ENCODE data around the gene ZNF277.

GRCh38 chr7:112161253-112162141, 45.0 kb upstream of the ZNF277 start:
- TF ChIP-seq CTCF (IDR thresholded peaks at IDR 0.05) (no peak), POLR2A (IDR thresholded peaks at IDR 0.05) (no peak), POLR2AphosphoS5 (IDR thresholded peaks at IDR 0.05) (no peak)
